ENCODE measurements around the gene ESM1. TPM values are rescaled to one million over a fixed set of nuclear protein-coding genes. Genes with fewer than 3 reads are reported as not detected.

The ESM1 gene
- total and polyA plus RNA-seq, 4 donors, result 0.08 to 0.28 TPM; not detected in 2

DNA sequence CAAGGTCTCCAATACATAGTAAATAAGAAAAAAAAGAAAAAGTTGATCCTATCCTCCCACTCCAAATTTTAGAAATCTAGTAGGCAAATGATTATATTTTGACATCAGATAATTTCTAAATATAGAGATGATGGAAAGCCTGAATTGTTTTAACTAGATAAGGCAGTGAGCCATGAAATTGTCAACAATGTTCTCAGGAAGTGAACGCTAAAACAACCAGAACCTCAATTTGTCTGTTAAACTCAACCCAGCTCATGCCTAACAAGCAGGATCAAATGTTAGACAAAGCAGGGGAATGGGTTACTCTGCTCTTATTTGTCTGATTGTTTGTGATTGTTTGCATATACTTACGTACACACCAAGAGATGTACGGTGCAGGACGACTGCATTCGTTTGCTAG, 49.2 kb downstream of the ESM1 start:
- Histone ChIP-seq H3K4me1 (ENCODE audit: control insufficient read depth in 4 of 4, insufficient read depth in 4 of 4, low read length in 3 of 4) (no peaks in the 10 kb centered on the region), H3K4me3 (ENCODE audit: low read depth in 1 of 3, low read length in 3 of 3) (no peak overlapping the region), H3K27ac (ENCODE audit: low read depth in 1 of 2, low read length in 2 of 2) (no peak overlapping the region), H3K36me3 (ENCODE audit: control insufficient read depth in 4 of 4, insufficient read depth in 3 of 4, low read depth in 1 of 4, low read length in 3 of 4) (no peaks in the 10 kb centered on the region), H3K9me3 (ENCODE audit: control insufficient read depth in 4 of 4, low read length in 3 of 4) (no peaks in the 10 kb centered on the region), H3K27me3 (ENCODE audit: control insufficient read depth in 4 of 4, insufficient read depth in 4 of 4, low read length in 3 of 4) (peaks cover 0 to 6% (median 2%) of the 10 kb centered on the region in 4 donors), H3K9ac (ENCODE audit: low read depth in 1 of 2, low read length in 2 of 2) (no peak overlapping the region)
- 36% methylated on average over 5 of the region's 5 CpGs for WGBS
- TF ChIP-seq RAD21 (IDR thresholded peaks at IDR 0.05), result no peak
- no peak for TF ChIP-seq HNF4G (IDR thresholded peaks at IDR 0.05)
- no peak for TF ChIP-seq HNF4A (conservative IDR thresholded peaks at IDR 0.05)
- no peak for TF ChIP-seq FOXA1 (IDR thresholded peaks at IDR 0.05)
- no peak for TF ChIP-seq GABPA (IDR thresholded peaks at IDR 0.05 in 1 of 2, conservative IDR thresholded peaks at IDR 0.05 in 1 of 2)
- TF ChIP-seq JUND (IDR thresholded peaks at IDR 0.05), result no peak
- TF ChIP-seq EGR1 (IDR thresholded peaks at IDR 0.05; ENCODE audit: low read depth in 2 of 2), result no peak
- no peak for TF ChIP-seq YY1 (IDR thresholded peaks at IDR 0.05)
- TF ChIP-seq, protein P1, sequence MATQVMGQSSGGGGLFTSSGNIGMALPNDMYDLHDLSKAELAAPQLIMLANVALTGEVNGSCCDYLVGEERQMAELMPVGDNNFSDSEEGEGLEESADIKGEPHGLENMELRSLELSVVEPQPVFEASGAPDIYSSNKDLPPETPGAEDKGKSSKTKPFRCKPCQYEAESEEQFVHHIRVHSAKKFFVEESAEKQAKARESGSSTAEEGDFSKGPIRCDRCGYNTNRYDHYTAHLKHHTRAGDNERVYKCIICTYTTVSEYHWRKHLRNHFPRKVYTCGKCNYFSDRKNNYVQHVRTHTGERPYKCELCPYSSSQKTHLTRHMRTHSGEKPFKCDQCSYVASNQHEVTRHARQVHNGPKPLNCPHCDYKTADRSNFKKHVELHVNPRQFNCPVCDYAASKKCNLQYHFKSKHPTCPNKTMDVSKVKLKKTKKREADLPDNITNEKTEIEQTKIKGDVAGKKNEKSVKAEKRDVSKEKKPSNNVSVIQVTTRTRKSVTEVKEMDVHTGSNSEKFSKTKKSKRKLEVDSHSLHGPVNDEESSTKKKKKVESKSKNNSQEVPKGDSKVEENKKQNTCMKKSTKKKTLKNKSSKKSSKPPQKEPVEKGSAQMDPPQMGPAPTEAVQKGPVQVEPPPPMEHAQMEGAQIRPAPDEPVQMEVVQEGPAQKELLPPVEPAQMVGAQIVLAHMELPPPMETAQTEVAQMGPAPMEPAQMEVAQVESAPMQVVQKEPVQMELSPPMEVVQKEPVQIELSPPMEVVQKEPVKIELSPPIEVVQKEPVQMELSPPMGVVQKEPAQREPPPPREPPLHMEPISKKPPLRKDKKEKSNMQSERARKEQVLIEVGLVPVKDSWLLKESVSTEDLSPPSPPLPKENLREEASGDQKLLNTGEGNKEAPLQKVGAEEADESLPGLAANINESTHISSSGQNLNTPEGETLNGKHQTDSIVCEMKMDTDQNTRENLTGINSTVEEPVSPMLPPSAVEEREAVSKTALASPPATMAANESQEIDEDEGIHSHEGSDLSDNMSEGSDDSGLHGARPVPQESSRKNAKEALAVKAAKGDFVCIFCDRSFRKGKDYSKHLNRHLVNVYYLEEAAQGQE (IDR thresholded peaks at IDR 0.05), result no peak
- TF ChIP-seq TAF1 (conservative IDR thresholded peaks at IDR 0.05), result no peak
- TF ChIP-seq, protein P2, sequence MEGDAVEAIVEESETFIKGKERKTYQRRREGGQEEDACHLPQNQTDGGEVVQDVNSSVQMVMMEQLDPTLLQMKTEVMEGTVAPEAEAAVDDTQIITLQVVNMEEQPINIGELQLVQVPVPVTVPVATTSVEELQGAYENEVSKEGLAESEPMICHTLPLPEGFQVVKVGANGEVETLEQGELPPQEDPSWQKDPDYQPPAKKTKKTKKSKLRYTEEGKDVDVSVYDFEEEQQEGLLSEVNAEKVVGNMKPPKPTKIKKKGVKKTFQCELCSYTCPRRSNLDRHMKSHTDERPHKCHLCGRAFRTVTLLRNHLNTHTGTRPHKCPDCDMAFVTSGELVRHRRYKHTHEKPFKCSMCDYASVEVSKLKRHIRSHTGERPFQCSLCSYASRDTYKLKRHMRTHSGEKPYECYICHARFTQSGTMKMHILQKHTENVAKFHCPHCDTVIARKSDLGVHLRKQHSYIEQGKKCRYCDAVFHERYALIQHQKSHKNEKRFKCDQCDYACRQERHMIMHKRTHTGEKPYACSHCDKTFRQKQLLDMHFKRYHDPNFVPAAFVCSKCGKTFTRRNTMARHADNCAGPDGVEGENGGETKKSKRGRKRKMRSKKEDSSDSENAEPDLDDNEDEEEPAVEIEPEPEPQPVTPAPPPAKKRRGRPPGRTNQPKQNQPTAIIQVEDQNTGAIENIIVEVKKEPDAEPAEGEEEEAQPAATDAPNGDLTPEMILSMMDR (IDR thresholded peaks at IDR 0.05; ENCODE audit: low read depth, low read length, missing input control), result no peak
- no peak for TF ChIP-seq FOXA2 (IDR thresholded peaks at IDR 0.05)
- TF ChIP-seq, protein P3, sequence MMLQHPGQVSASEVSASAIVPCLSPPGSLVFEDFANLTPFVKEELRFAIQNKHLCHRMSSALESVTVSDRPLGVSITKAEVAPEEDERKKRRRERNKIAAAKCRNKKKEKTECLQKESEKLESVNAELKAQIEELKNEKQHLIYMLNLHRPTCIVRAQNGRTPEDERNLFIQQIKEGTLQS (IDR thresholded peaks at IDR 0.05), result no peak
- TF ChIP-seq, protein P4, sequence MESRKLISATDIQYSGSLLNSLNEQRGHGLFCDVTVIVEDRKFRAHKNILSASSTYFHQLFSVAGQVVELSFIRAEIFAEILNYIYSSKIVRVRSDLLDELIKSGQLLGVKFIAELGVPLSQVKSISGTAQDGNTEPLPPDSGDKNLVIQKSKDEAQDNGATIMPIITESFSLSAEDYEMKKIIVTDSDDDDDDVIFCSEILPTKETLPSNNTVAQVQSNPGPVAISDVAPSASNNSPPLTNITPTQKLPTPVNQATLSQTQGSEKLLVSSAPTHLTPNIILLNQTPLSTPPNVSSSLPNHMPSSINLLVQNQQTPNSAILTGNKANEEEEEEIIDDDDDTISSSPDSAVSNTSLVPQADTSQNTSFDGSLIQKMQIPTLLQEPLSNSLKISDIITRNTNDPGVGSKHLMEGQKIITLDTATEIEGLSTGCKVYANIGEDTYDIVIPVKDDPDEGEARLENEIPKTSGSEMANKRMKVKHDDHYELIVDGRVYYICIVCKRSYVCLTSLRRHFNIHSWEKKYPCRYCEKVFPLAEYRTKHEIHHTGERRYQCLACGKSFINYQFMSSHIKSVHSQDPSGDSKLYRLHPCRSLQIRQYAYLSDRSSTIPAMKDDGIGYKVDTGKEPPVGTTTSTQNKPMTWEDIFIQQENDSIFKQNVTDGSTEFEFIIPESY (IDR thresholded peaks at IDR 0.05), result no peak
- no peak for TF ChIP-seq SP1 (IDR thresholded peaks at IDR 0.05)
- no peak for DNase-seq (ENCODE audit: low spot score)

DNA sequence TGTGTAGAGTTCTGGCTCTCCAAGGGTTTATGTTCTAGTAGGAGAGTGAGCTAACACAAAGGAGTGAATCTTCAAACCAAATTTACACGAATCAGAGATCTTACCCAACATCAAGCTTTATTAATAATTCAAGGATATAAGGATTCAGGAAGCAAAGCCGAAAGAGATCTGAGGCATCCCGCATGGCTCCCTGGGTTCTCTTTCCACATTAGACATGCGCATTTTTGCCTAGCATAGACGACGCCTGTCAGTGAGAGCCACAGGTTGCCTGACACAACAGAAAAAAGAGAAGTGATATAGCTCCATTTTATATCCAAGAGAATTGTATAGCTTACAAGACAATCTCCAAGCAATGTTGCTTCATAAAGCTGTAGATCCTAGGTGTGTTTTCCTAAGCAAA, 52.6 kb downstream of the ESM1 start:
- Histone ChIP-seq H3K27ac (ENCODE audit: low read depth in 1 of 2, low read length in 2 of 2) (no peak overlapping the region), H3K4me3 (ENCODE audit: low read depth in 1 of 3, low read length in 3 of 3) (no peak overlapping the region), H3K9me3 (ENCODE audit: control insufficient read depth in 4 of 4, low read length in 3 of 4) (no peaks in the 10 kb centered on the region), H3K4me1 (ENCODE audit: control insufficient read depth in 4 of 4, insufficient read depth in 4 of 4, low read length in 3 of 4) (no peaks in the 10 kb centered on the region), H3K27me3 (ENCODE audit: control insufficient read depth in 4 of 4, insufficient read depth in 4 of 4, low read length in 3 of 4) (peaks cover 0 to 3% (median 2%) of the 10 kb centered on the region in 4 donors), H3K36me3 (ENCODE audit: control insufficient read depth in 4 of 4, insufficient read depth in 3 of 4, low read depth in 1 of 4, low read length in 3 of 4) (no peaks in the 10 kb centered on the region), H3K9ac (ENCODE audit: low read depth in 1 of 2, low read length in 2 of 2) (no peak overlapping the region)
- WGBS, result 61% methylated on average over 6 of the region's 6 CpGs
- no peak for DNase-seq (ENCODE audit: low spot score)
- TF ChIP-seq HNF4A (conservative IDR thresholded peaks at IDR 0.05) (no peak), EGR1 (IDR thresholded peaks at IDR 0.05; ENCODE audit: low read depth in 2 of 2) (no peak), TAF1 (conservative IDR thresholded peaks at IDR 0.05) (no peak), NR2F2 (IDR thresholded peaks at IDR 0.05) (no peak), RAD21 (IDR thresholded peaks at IDR 0.05) (no peak)
- TF ChIP-seq, protein P1 (IDR thresholded peaks at IDR 0.05), result no peak

All from liver (tissue), 9 donors.